Naive B cell (primary cell): ENCODE results near the gene CFAP68. TPM values are rescaled to one million over a fixed set of nuclear protein-coding genes. Genes with fewer than 3 reads are reported as not detected.
A peak's percentile ranks its signal among the peaks of the same experiment; 100 is the strongest.
"Not testable (repeated sequence)": the region's sequence is repeated elsewhere in the genome, so short reads cannot be mapped to it uniquely, and the experiment has no call there.

Source experiments
- ATAC-seq, 2 donors: fragments of 150-1000 bp; cut with Tn5 transposase; 2 replicates each; pipeline ENCODE4 v1.10.0; 2021; ENCODE audit warnings: low read depth in 2 of 2, mild to moderate bottlenecking in 2 of 2, moderate library complexity in 2 of 2
- DNase-seq: peaks from one replicate; pipeline ENCODE4 v3.0.0; 2022
- H3K27ac Mint-ChIP-seq, 6 donors: one replicate each; pipeline ENCODE4 v1.8.0; 2020 to 2022; ENCODE audit warnings: mild to moderate bottlenecking in 6 of 6, mixed read lengths in 6 of 6, moderate library complexity in 5 of 6, inconsistent platforms in 2 of 6
- H3K27me3 Mint-ChIP-seq, 3 donors: one replicate each; pipeline ENCODE4 v1.8.0; 2021 to 2022; ENCODE audit warnings: mixed read lengths in 3 of 3, mild to moderate bottlenecking in 1 of 3
- H3K36me3 Mint-ChIP-seq, 2 donors: one replicate each; pipeline ENCODE4 v1.8.0; 2020 to 2022; ENCODE audit warnings: mixed read lengths in 2 of 2, inconsistent platforms in 1 of 2, mild to moderate bottlenecking in 1 of 2
- H3K4me1 Mint-ChIP-seq, 3 donors: one replicate each; pipeline ENCODE4 v1.8.0; 2020 to 2022; ENCODE audit warnings: mixed read lengths in 3 of 3, inconsistent platforms in 1 of 3, mild to moderate bottlenecking in 1 of 3, moderate library complexity in 1 of 3
- H3K4me3 Mint-ChIP-seq, 8 donors: one replicate each; pipeline ENCODE4 v1.8.0; 2020 to 2022; ENCODE audit warnings: mild to moderate bottlenecking in 8 of 8, mixed read lengths in 8 of 8, moderate library complexity in 8 of 8, inconsistent platforms in 2 of 8
- H3K9me3 Mint-ChIP-seq, 7 donors: one replicate each; pipeline ENCODE4 v1.8.0; 2020 to 2022; ENCODE audit warnings: mixed read lengths in 7 of 7, mild to moderate bottlenecking in 5 of 7, inconsistent platforms in 2 of 7, moderate library complexity in 1 of 7
- polyA plus RNA-seq, 6 donors: library from polyadenylated mRNA; unstranded; fragments of 300-500 nt; fragmentation: Illumina TruSeq; gene quantifications; one replicate each; pipeline ENCODE4 v1.2.3, GENCODE V29; 2021; ENCODE audit warnings: low read depth in 6 of 6

Gene CFAP68
- polyA plus RNA-seq, 6 donors from 2014 or later: 14.3 to 28.3 (median 18.5) TPM

GRCh38 chr11:111882202-111882601 is 2.9 kb downstream of the CFAP68 start:
- Mint-ChIP-seq H3K9me3 (peaks cover 0 to 6% (median 0%) of the 10 kb centered on the region in 7 donors), H3K27ac (no peak overlapping the region), H3K36me3 (no peaks in the 10 kb centered on the region), H3K4me3 (peak overlapping the region in 1 of 8 donors; percentile 22), H3K4me1 (peaks cover 9 to 22% (median 14%) of the 10 kb centered on the region in 3 donors), H3K27me3 (no peaks in the 10 kb centered on the region)
- DNase-seq (no peak), ATAC-seq (no peak)

GRCh38 chr11:111885053-111885452 is 5.7 kb downstream of the CFAP68 start:
- H3K4me1 Mint-ChIP-seq, H3K27ac Mint-ChIP-seq, H3K4me3 Mint-ChIP-seq: not testable (repeated sequence)

GRCh38 chr11:111886032-111886431 is 6.7 kb downstream of the CFAP68 start:
- no peak for DNase-seq
- no peaks in the 10 kb centered on the region for H3K27me3 Mint-ChIP-seq
- no peak overlapping the region for H3K4me3 Mint-ChIP-seq
- no peak overlapping the region for H3K27ac Mint-ChIP-seq
- peaks cover 0 to under 1% (median 0%) of the 10 kb centered on the region in 3 donors for H3K4me1 Mint-ChIP-seq
- no peaks in the 10 kb centered on the region for H3K9me3 Mint-ChIP-seq
- ATAC-seq: no peak
- no peaks in the 10 kb centered on the region for H3K36me3 Mint-ChIP-seq

More at GRCh38 chr11:111885053-111885452, 5.7 kb downstream of the CFAP68 start:
- not testable (repeated sequence) for H3K27me3 Mint-ChIP-seq, ATAC-seq, H3K36me3 Mint-ChIP-seq, H3K9me3 Mint-ChIP-seq, DNase-seq

GRCh38 chr11:111886844-111887243 is 7.5 kb downstream of the CFAP68 start:
- Mint-ChIP-seq H3K4me1 (no peaks in the 10 kb centered on the region), H3K4me3 (no peak overlapping the region), H3K27ac (no peak overlapping the region), H3K36me3 (no peaks in the 10 kb centered on the region), H3K9me3 (peaks cover 0 to 3% (median 0%) of the 10 kb centered on the region in 7 donors), H3K27me3 (no peaks in the 10 kb centered on the region)
- DNase-seq (no peak), ATAC-seq (no peak)

GRCh38 chr11:111905411-111905810 is 26.1 kb downstream of the CFAP68 start:
- Mint-ChIP-seq H3K9me3 (peaks cover 2 to 14% (median 6%) of the 10 kb centered on the region in 7 donors), H3K27me3 (peaks cover 45 to 47% (median 46%) of the 10 kb centered on the region in 3 donors), H3K4me1 (no peaks in the 10 kb centered on the region), H3K4me3 (no peak overlapping the region), H3K27ac (no peak overlapping the region), H3K36me3 (peaks cover 6 to 7% of the 10 kb centered on the region in 2 donors)
- DNase-seq (no peak), ATAC-seq (no peak)

GRCh38 chr11:111906680-111907079 is 27.3 kb downstream of the CFAP68 start:
- Mint-ChIP-seq H3K36me3 (peaks cover 6 to 7% of the 10 kb centered on the region in 2 donors), H3K4me1 (no peaks in the 10 kb centered on the region), H3K27ac (no peak overlapping the region), H3K4me3 (no peak overlapping the region), H3K9me3 (peaks cover 2 to 14% (median 6%) of the 10 kb centered on the region in 7 donors), H3K27me3 (peaks cover 48 to 60% (median 52%) of the 10 kb centered on the region in 3 donors)
- ATAC-seq: no peak
- DNase-seq: no peak

- peaks cover 52 to 74% (median 52%) of the 10 kb centered on the region in 3 donors for H3K27me3 Mint-ChIP-seq
- H3K36me3 Mint-ChIP-seq: peaks cover 6 to 7% of the 10 kb centered on the region in 2 donors
- ATAC-seq (no peak), DNase-seq (no peak)
- H3K4me3 Mint-ChIP-seq: no peak overlapping the region
- H3K27ac Mint-ChIP-seq: no peak overlapping the region
- peaks cover 0 to 5% (median 0%) of the 10 kb centered on the region in 3 donors for H3K4me1 Mint-ChIP-seq
- H3K9me3 Mint-ChIP-seq: peaks cover 2 to 14% (median 6%) of the 10 kb centered on the region in 7 donors
Measured at GRCh38 chr11:111908639-111909305, 29.4 kb downstream of the CFAP68 start.

GRCh38 chr11:111909378-111909777 is 30.0 kb downstream of the CFAP68 start:
- Mint-ChIP-seq H3K9me3 (peaks cover 2 to 14% (median 6%) of the 10 kb centered on the region in 7 donors), H3K4me1 (peaks cover 0 to 5% (median 0%) of the 10 kb centered on the region in 3 donors), H3K27ac (no peak overlapping the region), H3K27me3 (peaks cover 58 to 79% (median 58%) of the 10 kb centered on the region in 3 donors), H3K36me3 (peaks cover 6 to 7% of the 10 kb centered on the region in 2 donors), H3K4me3 (no peak overlapping the region)
- ATAC-seq (no peak), DNase-seq (no peak)

GRCh38 chr11:111910676-111911562 is 31.6 kb downstream of the CFAP68 start:
- ATAC-seq: no peak
- Mint-ChIP-seq H3K27me3 (peaks cover 65 to 80% (median 66%) of the 10 kb centered on the region in 3 donors), H3K27ac (peak overlapping the region in 1 of 6 donors; percentile 50), H3K4me3 (no peak overlapping the region), H3K36me3 (no peaks in the 10 kb centered on the region), H3K4me1 (peaks cover 0 to 5% (median 0%) of the 10 kb centered on the region in 3 donors), H3K9me3 (peaks cover 0 to under 1% (median 0%) of the 10 kb centered on the region in 7 donors)
- DNase-seq: no peak

GRCh38 chr11:111911563-111912401 is 32.4 kb downstream of the CFAP68 start, which contains the start of gene CRYAB:
Gene CRYAB (minus strand): TSS chr11:111911770. CDS start chr11:111911724, 46 bp downstream.
- H3K27me3 Mint-ChIP-seq: peaks cover 70 to 88% (median 74%) of the 10 kb centered on the region in 3 donors
- H3K27ac Mint-ChIP-seq: peak within 1 kb of the TSS in 1 of 6 donors; percentile 50
- no peaks in the 10 kb centered on the region for H3K36me3 Mint-ChIP-seq
- no peak for ATAC-seq
- H3K4me1 Mint-ChIP-seq: peaks cover 0 to 5% (median 0%) of the 10 kb centered on the region in 3 donors
- DNase-seq: no peak
- H3K9me3 Mint-ChIP-seq: peaks cover 0 to 3% (median 0%) of the 10 kb centered on the region in 7 donors
- no peak within 1 kb of the TSS for H3K4me3 Mint-ChIP-seq

GRCh38 chr11:111912535-111912934 is 33.2 kb downstream of the CFAP68 start, which contains the start of gene HSPB2:
Gene HSPB2 (plus strand): TSS chr11:111912734. CDS start chr11:111912830, 96 bp downstream.
- Mint-ChIP-seq H3K4me3 (no peak within 1 kb of the TSS), H3K36me3 (no peaks in the 10 kb centered on the region), H3K4me1 (peaks cover 0 to 9% (median 0%) of the 10 kb centered on the region in 3 donors), H3K27me3 (peaks cover 71 to 88% (median 82%) of the 10 kb centered on the region in 3 donors), H3K9me3 (peaks cover 0 to 3% (median 0%) of the 10 kb centered on the region in 7 donors), H3K27ac (no peak within 1 kb of the TSS)
- no peak for ATAC-seq
- no peak for DNase-seq

- peak overlapping the region in 1 of 8 donors; percentile 22 for H3K4me3 Mint-ChIP-seq
- H3K4me1 Mint-ChIP-seq: peaks cover 0 to 9% (median 0%) of the 10 kb centered on the region in 3 donors
- H3K36me3 Mint-ChIP-seq: no peaks in the 10 kb centered on the region
- H3K27me3 Mint-ChIP-seq: peaks cover 70 to 89% (median 83%) of the 10 kb centered on the region in 3 donors
- H3K27ac Mint-ChIP-seq: no peak overlapping the region
- DNase-seq (no peak), ATAC-seq (no peak)
- peaks cover 0 to 3% (median 0%) of the 10 kb centered on the region in 7 donors for H3K9me3 Mint-ChIP-seq
Measured at GRCh38 chr11:111913031-111913861, 33.9 kb downstream of the CFAP68 start.
